ENCODE measurements around the gene MAML3.

The MAML3 gene

GRCh38 chr4:139802931-139803330 lies 351.1 kb downstream of the MAML3 start:
- Histone ChIP-seq H3F3A (ENCODE audit: insufficient read depth, low read length) (no peaks in the 10 kb centered on the region), H3K4me1 (ENCODE audit: insufficient read depth, low read length, severe bottlenecking) (no peaks in the 10 kb centered on the region), H3K9ac (ENCODE audit: low read length) (no peak overlapping the region), H3K27ac (ENCODE audit: low read depth, low read length, poor library complexity, severe bottlenecking) (no peak overlapping the region), H3K27me3 (ENCODE audit: insufficient read depth, low read length) (no peaks in the 10 kb centered on the region), H4K20me1 (ENCODE audit: insufficient read depth, low read length) (no peaks in the 10 kb centered on the region), H3K4me3 (ENCODE audit: low read depth, low read length, poor library complexity, severe bottlenecking) (no peak overlapping the region), H3K9me2 (ENCODE audit: low read depth, low read length) (no peaks in the 10 kb centered on the region), H3K36me3 (ENCODE audit: insufficient read depth, low read length) (no peaks in the 10 kb centered on the region), H2AFZ (ENCODE audit: low read length) (no peak overlapping the region), H3K79me2 (ENCODE audit: insufficient read depth, low read length) (no peaks in the 10 kb centered on the region), H3K4me2 (ENCODE audit: low read length) (no peak overlapping the region), H3K9me3 (ENCODE audit: low read length) (no peaks in the 10 kb centered on the region)
- TF ChIP-seq EZH2 (IDR thresholded peaks at IDR 0.05; ENCODE audit: borderline replicate concordance, low read length) = no peak
- no peak for TF ChIP-seq CTCF (IDR thresholded peaks at IDR 0.05; ENCODE audit: low read length)

DNA sequence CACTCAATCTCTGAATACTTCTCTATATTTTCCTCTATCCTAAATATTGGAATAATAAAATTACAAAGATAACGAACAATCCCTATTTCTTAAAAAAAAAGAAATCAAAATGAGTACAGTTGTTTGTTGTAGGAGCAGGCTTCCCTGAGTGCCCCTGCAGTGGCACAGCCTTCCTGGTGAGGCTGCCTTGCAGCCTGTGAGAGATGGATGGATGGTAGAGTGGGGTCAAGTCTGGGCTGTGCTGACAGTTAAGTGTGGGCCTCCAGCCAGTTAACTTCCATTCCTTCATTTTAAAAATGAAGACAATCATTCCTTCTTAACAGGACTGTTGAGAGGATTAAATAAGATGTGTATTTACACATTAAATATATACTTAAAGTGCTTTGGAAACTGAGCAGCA lies 351.5 kb downstream of the MAML3 start:
- Histone ChIP-seq H3K27ac (ENCODE audit: low read depth, low read length, poor library complexity, severe bottlenecking) (no peak overlapping the region), H3K36me3 (ENCODE audit: insufficient read depth, low read length) (no peaks in the 10 kb centered on the region), H3K4me1 (ENCODE audit: insufficient read depth, low read length, severe bottlenecking) (no peaks in the 10 kb centered on the region), H4K20me1 (ENCODE audit: insufficient read depth, low read length) (no peaks in the 10 kb centered on the region), H3K4me3 (ENCODE audit: low read depth, low read length, poor library complexity, severe bottlenecking) (no peak overlapping the region), H2AFZ (ENCODE audit: low read length) (no peak overlapping the region), H3K4me2 (ENCODE audit: low read length) (no peak overlapping the region), H3K9me3 (ENCODE audit: low read length) (no peaks in the 10 kb centered on the region), H3K9me2 (ENCODE audit: low read depth, low read length) (no peaks in the 10 kb centered on the region), H3K79me2 (ENCODE audit: insufficient read depth, low read length) (no peaks in the 10 kb centered on the region), H3K27me3 (ENCODE audit: insufficient read depth, low read length) (no peaks in the 10 kb centered on the region), H3K9ac (ENCODE audit: low read length) (no peak overlapping the region), H3F3A (ENCODE audit: insufficient read depth, low read length) (no peaks in the 10 kb centered on the region)
- no peak for TF ChIP-seq CTCF (IDR thresholded peaks at IDR 0.05; ENCODE audit: low read length)
- no peak for TF ChIP-seq EZH2 (IDR thresholded peaks at IDR 0.05; ENCODE audit: borderline replicate concordance, low read length)

DNA sequence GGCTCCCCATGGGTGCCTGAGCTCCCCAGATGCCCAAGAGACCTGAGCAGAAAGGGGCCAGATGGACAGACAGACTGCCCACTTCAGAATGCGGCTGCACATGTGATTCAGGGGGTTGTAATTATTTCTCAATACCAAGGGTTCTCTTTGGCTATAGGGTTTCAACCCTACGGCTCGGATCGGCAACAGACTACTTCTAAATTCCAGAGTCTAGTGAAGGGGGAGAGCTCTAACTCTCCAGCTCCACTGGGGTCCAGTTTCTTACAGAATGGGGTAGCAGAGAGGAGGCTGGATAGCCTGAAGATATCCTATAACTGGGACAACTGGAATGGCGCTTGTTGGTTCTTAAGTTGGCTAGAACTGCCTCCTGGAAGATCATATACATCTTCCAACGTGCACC lies 352.1 kb downstream of the MAML3 start:
- Histone ChIP-seq H3K4me2 (ENCODE audit: low read length) (no peak overlapping the region), H3K27ac (ENCODE audit: low read depth, low read length, poor library complexity, severe bottlenecking) (no peak overlapping the region), H3K9ac (ENCODE audit: low read length) (no peak overlapping the region), H3K4me3 (ENCODE audit: low read depth, low read length, poor library complexity, severe bottlenecking) (no peak overlapping the region), H2AFZ (ENCODE audit: low read length) (no peak overlapping the region), H3K27me3 (ENCODE audit: insufficient read depth, low read length) (no peaks in the 10 kb centered on the region), H3F3A (ENCODE audit: insufficient read depth, low read length) (no peaks in the 10 kb centered on the region), H3K9me3 (ENCODE audit: low read length) (no peaks in the 10 kb centered on the region), H3K4me1 (ENCODE audit: insufficient read depth, low read length, severe bottlenecking) (no peaks in the 10 kb centered on the region), H3K79me2 (ENCODE audit: insufficient read depth, low read length) (no peaks in the 10 kb centered on the region), H4K20me1 (ENCODE audit: insufficient read depth, low read length) (no peaks in the 10 kb centered on the region), H3K9me2 (ENCODE audit: low read depth, low read length) (no peaks in the 10 kb centered on the region), H3K36me3 (ENCODE audit: insufficient read depth, low read length) (no peaks in the 10 kb centered on the region)
- TF ChIP-seq EZH2 (IDR thresholded peaks at IDR 0.05; ENCODE audit: borderline replicate concordance, low read length) (no peak), CTCF (IDR thresholded peaks at IDR 0.05; ENCODE audit: low read length) (no peak)
